ENCODE data around the gene GRK4.

Gene GRK4

DNA sequence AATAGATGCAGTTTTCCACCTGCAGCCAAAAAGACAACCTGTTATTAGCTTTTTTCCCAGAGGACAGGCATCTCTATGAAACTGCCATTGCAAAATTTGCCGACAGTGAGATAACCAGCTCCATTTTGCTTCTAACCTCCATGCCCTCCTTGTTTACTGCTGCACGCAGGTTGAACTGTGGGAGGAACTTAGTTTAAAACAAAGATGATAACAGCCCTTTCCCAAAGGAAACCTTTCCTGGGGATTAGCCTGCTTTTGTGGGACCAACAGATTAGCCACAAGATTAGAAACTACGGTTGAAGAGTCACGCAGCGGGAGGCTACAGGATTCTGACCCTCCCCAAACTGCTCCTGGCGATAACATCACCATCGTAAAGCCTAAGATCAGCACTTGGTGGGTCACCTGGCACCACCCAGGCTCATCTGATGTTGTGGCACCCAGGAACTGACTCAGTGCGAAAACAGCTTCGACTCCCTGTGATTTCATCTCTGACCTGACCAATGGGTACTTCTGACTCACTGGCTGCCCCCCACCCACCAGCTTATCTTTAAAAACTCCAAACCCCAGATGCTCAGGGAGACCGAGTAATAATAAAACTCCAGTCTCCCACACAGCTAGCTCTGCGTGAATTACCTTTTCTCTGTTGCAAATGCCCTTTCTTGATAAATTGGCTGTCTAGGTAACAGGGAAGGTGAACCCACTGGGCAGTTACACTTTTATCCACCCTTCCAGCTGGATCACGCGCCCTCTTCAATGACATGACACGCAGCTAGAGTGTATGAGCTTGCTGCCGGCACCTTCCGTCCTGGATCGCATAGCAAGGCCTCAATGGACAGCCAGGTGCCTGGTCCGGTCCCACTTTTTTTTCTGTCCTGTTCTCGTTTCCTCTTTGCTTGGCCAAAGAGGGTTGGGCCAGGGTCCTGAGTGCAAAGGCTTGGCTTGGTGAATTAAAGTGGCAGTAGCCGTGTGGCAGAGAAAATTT, 27.3 kb upstream of the GRK4 start:
- H3K4me1 ChIP-seq (ENCODE audit: control insufficient read depth, insufficient read depth, low read length): no peaks in the 10 kb centered on the region; the same call in 1 of the 2 replicates
- CTCF ChIA-PET: interaction anchor here (1.6 kb wide), 2 partner anchors 18 to 20 kb away, joined by 3 to 7 read pairs; no protein-coding TSS in a partner anchor
- peaks cover 6 to 71% of the 10 kb centered on the region in 2 experiments; a peak in 2 of 3 replicates for H3K36me3 ChIP-seq (ENCODE audit: control insufficient read depth in 2 of 2, insufficient read depth in 1 of 2, low read length in 2 of 2)
- H3K9me3 ChIP-seq (ENCODE audit: control insufficient read depth, insufficient read depth, low read depth, low read length): no peaks in the 10 kb centered on the region
- peak overlapping the region; percentile 92 for H3K4me3 ChIP-seq (ENCODE audit: low read depth, low read length)
- POLR2A ChIA-PET: interaction anchor here (0.8 to 1.6 kb wide), 4 partner anchors 7 to 467 kb away, joined by 3 to 4 read pairs (median 4); partner anchors contain the start of genes GRK4, NOP14 and RNF4
- H3K27ac ChIP-seq (ENCODE audit: extremely low read depth, low read depth, low read length): no peak overlapping the region
- TF ChIP-seq OVOL3 (tag by site-specific recombination; IDR thresholded peaks at IDR 0.05) (no peak), YY1 (tag by site-specific recombination; IDR thresholded peaks at IDR 0.05) (no peak), SP3 (tag by site-specific recombination; IDR thresholded peaks at IDR 0.05) (no peak), PRDM1 (tag by site-specific recombination; IDR thresholded peaks at IDR 0.05) (no peak), ZNF394 (tag by site-specific recombination; IDR thresholded peaks at IDR 0.05; ENCODE audit: borderline replicate concordance) (no peak), GLIS1 (tag by site-specific recombination; IDR thresholded peaks at IDR 0.05) (peak; percentile 93), ZNF112 (tag by site-specific recombination; IDR thresholded peaks at IDR 0.05) (no peak), ZNF791 (tag by site-specific recombination; IDR thresholded peaks at IDR 0.05) (no peak), KLF1 (tag by site-specific recombination; IDR thresholded peaks at IDR 0.05) (peak; percentile 39), ZNF404 (tag by site-specific recombination; IDR thresholded peaks at IDR 0.05) (no peak), ZNF280D (tag by site-specific recombination; IDR thresholded peaks at IDR 0.05) (no peak), OSR2 (tag by site-specific recombination; IDR thresholded peaks at IDR 0.05) (peak; percentile 17; the same call in 1 of the 2 replicates), ZNF623 (tag by site-specific recombination; IDR thresholded peaks at IDR 0.05) (no peak), AEBP2 (tag by site-specific recombination; IDR thresholded peaks at IDR 0.05; ENCODE audit: borderline replicate concordance) (no peak), HIC1 (tag by site-specific recombination; IDR thresholded peaks at IDR 0.05) (no peak; the same call in 1 of the 2 replicates), WT1 (tag by site-specific recombination; IDR thresholded peaks at IDR 0.05) (0 out of 2 replicates have a peak, but pooled peaks have one; percentile 50), ZNF645 (tag by site-specific recombination; IDR thresholded peaks at IDR 0.05) (no peak), ZNF626 (tag by site-specific recombination; IDR thresholded peaks at IDR 0.05) (no peak), ZNF747 (tag by site-specific recombination; IDR thresholded peaks at IDR 0.05) (no peak), ZNF366 (tag by site-specific recombination; conservative IDR thresholded peaks at IDR 0.05) (no peak), ZNF585B (tag by site-specific recombination; IDR thresholded peaks at IDR 0.05) (no peak)
- TF ChIP-seq, protein P1, sequence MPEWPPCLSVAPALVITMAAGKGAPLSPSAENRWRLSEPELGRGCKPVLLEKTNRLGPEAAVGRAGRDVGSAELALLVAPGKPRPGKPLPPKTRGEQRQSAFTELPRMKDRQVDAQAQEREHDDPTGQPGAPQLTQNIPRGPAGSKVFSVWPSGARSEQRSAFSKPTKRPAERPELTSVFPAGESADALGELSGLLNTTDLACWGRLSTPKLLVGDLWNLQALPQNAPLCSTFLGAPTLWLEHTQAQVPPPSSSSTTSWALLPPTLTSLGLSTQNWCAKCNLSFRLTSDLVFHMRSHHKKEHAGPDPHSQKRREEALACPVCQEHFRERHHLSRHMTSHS (tag by site-specific recombination; IDR thresholded peaks at IDR 0.05): no peak
- TF ChIP-seq, protein P2, sequence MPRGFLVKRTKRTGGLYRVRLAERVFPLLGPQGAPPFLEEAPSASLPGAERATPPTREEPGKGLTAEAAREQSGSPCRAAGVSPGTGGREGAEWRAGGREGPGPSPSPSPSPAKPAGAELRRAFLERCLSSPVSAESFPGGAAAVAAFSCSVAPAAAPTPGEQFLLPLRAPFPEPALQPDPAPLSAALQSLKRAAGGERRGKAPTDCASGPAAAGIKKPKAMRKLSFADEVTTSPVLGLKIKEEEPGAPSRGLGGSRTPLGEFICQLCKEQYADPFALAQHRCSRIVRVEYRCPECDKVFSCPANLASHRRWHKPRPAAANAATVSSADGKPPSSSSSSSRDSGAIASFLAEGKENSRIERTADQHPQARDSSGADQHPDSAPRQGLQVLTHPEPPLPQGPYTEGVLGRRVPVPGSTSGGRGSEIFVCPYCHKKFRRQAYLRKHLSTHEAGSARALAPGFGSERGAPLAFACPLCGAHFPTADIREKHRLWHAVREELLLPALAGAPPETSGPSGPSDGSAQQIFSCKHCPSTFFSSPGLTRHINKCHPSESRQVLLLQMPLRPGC (tag by site-specific recombination; IDR thresholded peaks at IDR 0.05): no peak
- TF ChIP-seq, protein P3, sequence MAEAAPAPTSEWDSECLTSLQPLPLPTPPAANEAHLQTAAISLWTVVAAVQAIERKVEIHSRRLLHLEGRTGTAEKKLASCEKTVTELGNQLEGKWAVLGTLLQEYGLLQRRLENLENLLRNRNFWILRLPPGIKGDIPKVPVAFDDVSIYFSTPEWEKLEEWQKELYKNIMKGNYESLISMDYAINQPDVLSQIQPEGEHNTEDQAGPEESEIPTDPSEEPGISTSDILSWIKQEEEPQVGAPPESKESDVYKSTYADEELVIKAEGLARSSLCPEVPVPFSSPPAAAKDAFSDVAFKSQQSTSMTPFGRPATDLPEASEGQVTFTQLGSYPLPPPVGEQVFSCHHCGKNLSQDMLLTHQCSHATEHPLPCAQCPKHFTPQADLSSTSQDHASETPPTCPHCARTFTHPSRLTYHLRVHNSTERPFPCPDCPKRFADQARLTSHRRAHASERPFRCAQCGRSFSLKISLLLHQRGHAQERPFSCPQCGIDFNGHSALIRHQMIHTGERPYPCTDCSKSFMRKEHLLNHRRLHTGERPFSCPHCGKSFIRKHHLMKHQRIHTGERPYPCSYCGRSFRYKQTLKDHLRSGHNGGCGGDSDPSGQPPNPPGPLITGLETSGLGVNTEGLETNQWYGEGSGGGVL (tag by site-specific recombination; IDR thresholded peaks at IDR 0.05): no peak

Measured in HEK293 (cell line).